ENCODE results near the gene PNKP.

PNKP gene

GRCh38 chr19:49847731-49848696 is 19.4 kb downstream of the PNKP start:
- DNase-seq (ENCODE audit: low read depth in 3 of 3) = no peak

GRCh38 chr19:49846408-49846807 is 21.0 kb downstream of the PNKP start:
- DNase-seq (ENCODE audit: low read depth in 3 of 3) = no peak

- no peak for DNase-seq (ENCODE audit: low read depth in 3 of 3)
Measured at GRCh38 chr19:49845414-49845813, 22.0 kb downstream of the PNKP start.

GRCh38 chr19:49844138-49845095 is 23.0 kb downstream of the PNKP start:
- no peak for DNase-seq (ENCODE audit: low read depth in 3 of 3)

- DNase-seq (ENCODE audit: low read depth in 3 of 3) = no peak
Measured at GRCh38 chr19:49843265-49843664, 24.1 kb downstream of the PNKP start.

GRCh38 chr19:49840736-49841249 is 26.6 kb downstream of the PNKP start:
- DNase-seq (ENCODE audit: low read depth in 3 of 3) = no peak

- no peak for DNase-seq (ENCODE audit: low read depth in 3 of 3)
Measured at GRCh38 chr19:49840321-49840720, 27.1 kb downstream of the PNKP start.

GRCh38 chr19:49839713-49840112 is 27.7 kb downstream of the PNKP start:
- no peak for DNase-seq (ENCODE audit: low read depth in 3 of 3)

- no peak for DNase-seq (ENCODE audit: low read depth in 3 of 3)
Measured at GRCh38 chr19:49838885-49839588, 28.3 kb downstream of the PNKP start.

GRCh38 chr19:49837425-49837824 is 30.0 kb downstream of the PNKP start:
- no peak for DNase-seq (ENCODE audit: low read depth in 3 of 3)

- DNase-seq (ENCODE audit: low read depth in 3 of 3) = no peak
Measured at GRCh38 chr19:49837009-49837310, 30.4 kb downstream of the PNKP start.

- no peak for DNase-seq (ENCODE audit: low read depth in 3 of 3)
Measured at GRCh38 chr19:49836176-49837008, 31.0 kb downstream of the PNKP start.

- no peak for DNase-seq (ENCODE audit: low read depth in 3 of 3)
Measured at GRCh38 chr19:49835562-49835961, 31.8 kb downstream of the PNKP start.

- no peak for DNase-seq (ENCODE audit: low read depth in 3 of 3)
Measured at GRCh38 chr19:49833599-49833998, 33.8 kb downstream of the PNKP start.

GRCh38 chr19:49832556-49832955 is 34.8 kb downstream of the PNKP start:
- DNase-seq (ENCODE audit: low read depth in 3 of 3) = no peak

- no peak for DNase-seq (ENCODE audit: low read depth in 3 of 3)
Measured at GRCh38 chr19:49831592-49831991, 35.8 kb downstream of the PNKP start.

- DNase-seq (ENCODE audit: low read depth in 3 of 3) = no peak
Measured at GRCh38 chr19:49830766-49831165, 36.6 kb downstream of the PNKP start.

GRCh38 chr19:49829721-49830120 is 37.7 kb downstream of the PNKP start:
- DNase-seq (ENCODE audit: low read depth in 3 of 3) = no peak

GRCh38 chr19:49829200-49829599 is 38.2 kb downstream of the PNKP start:
- no peak for DNase-seq (ENCODE audit: low read depth in 3 of 3)

- no peak for DNase-seq (ENCODE audit: low read depth in 3 of 3)
Measured at GRCh38 chr19:49827034-49827433, 40.3 kb downstream of the PNKP start.

GRCh38 chr19:49824662-49825061 is 42.7 kb downstream of the PNKP start:
- no peak for DNase-seq (ENCODE audit: low read depth in 3 of 3)
